SK-N-SH (cell line): ENCODE measurements around the gene LRP1. TPM values are rescaled to one million over a fixed set of nuclear protein-coding genes. Genes with fewer than 3 reads are reported as not detected.

Experiments used
- CTCF ChIA-PET: fragments of 300-600, 350-600 bp; formaldehyde crosslinking; extraction: SDS; loops from one replicate; lab custom pipeline; 2021; lab: Yijun Ruan, JAX
- POLR2A ChIA-PET: fragments of 350-600 bp; sonication (Branson Sonifier 250); formaldehyde crosslinking; extraction: SDS; loops from one replicate; lab custom pipeline; 2020; ENCODE audit warnings: antibody characterized with exemption, inconsistent platforms; lab: Yijun Ruan, JAX
- DNase-seq: peaks from one replicate; pipeline ENCODE4 v3.0.0; 2012
- H2AFZ ChIP-seq: fragments of 200-600 bp; sonication (generic); 2 replicates; pipeline ENCODE4 v1.8.1; 2016; ENCODE audit warnings: antibody characterized with exemption, mild to moderate bottlenecking, low read depth
- H3F3A ChIP-seq: fragments of 200-600 bp; sonication (generic); replicated peaks from 2 replicates; pipeline ENCODE3; 2016; ENCODE audit warnings: antibody characterized with exemption, mild to moderate bottlenecking; ENCODE audit not compliant: insufficient read depth
- H3K27ac ChIP-seq, 2 experiments: fragments of 200-500 bp in 1 of 2; fragments of 200-600 bp in 1 of 2; sonication (Bioruptor generic) in 1 of 2; sonication (generic), shearing (Covaris generic) in 1 of 2; 2 replicates each; pipeline versions ENCODE4 v1.5.1 to v1.6.1; 2014 to 2016; ENCODE audit warnings: low read depth in 2 of 2, inconsistent platforms in 1 of 2, low read length in 1 of 2, mild to moderate bottlenecking in 1 of 2, mixed read lengths in 1 of 2
- H3K27me3 ChIP-seq: fragments of 200-600 bp; sonication (generic), shearing (Covaris generic); 2 replicates; pipeline ENCODE4 v1.6.1; 2016; ENCODE audit warnings: mixed run types; ENCODE audit not compliant: insufficient read depth
- H3K36me3 ChIP-seq, 2 experiments: fragments of 200-500 bp in 1 of 2; fragments of 200-600 bp in 1 of 2; sonication (Bioruptor generic) in 1 of 2; sonication (generic) in 1 of 2; replicated peaks in 1 of 2; 2 replicates each; pipeline versions ENCODE3 to v1.5.1; 2014 to 2016; ENCODE audit warnings: low read length in 1 of 2, mild to moderate bottlenecking in 1 of 2; ENCODE audit not compliant: insufficient read depth in 2 of 2, control insufficient read depth in 1 of 2
- H3K4me1 ChIP-seq, 2 experiments: fragments of 200-500 bp in 1 of 2; fragments of 200-600 bp in 1 of 2; sonication (Bioruptor generic) in 1 of 2; sonication (generic), shearing (Covaris generic) in 1 of 2; 2 replicates each; pipeline versions ENCODE4 v1.5.1 to v1.6.1; 2014 to 2016; ENCODE audit warnings: low read depth in 1 of 2, low read length in 1 of 2, mixed run types in 1 of 2; ENCODE audit not compliant: insufficient read depth in 2 of 2, control insufficient read depth in 1 of 2
- H3K4me2 ChIP-seq: fragments of 200-600 bp; sonication (generic), shearing (Covaris generic); 2 replicates; pipeline ENCODE4 v1.6.1; 2017; ENCODE audit warnings: mixed run types
- H3K4me3 ChIP-seq, 2 experiments: fragments of 200-500 bp in 1 of 2; fragments of 200-600 bp in 1 of 2; sonication (Bioruptor generic) in 1 of 2; sonication (generic), shearing (Covaris generic) in 1 of 2; 2 replicates each; pipeline versions ENCODE4 v1.5.1 to v1.8.1; 2014 to 2016; ENCODE audit warnings: low read depth in 2 of 2, inconsistent platforms in 1 of 2, low read length in 1 of 2, mild to moderate bottlenecking in 1 of 2, mixed read lengths in 1 of 2, moderate library complexity in 1 of 2
- H3K79me2 ChIP-seq: fragments of 200-600 bp; sonication (generic); 2 replicates; pipeline ENCODE4 v1.8.1; 2017; ENCODE audit warnings: mild to moderate bottlenecking; ENCODE audit not compliant: insufficient read depth
- H3K9ac ChIP-seq: fragments of 200-600 bp; sonication (generic); 2 replicates; pipeline ENCODE4 v1.6.1; 2017; ENCODE audit warnings: mixed run types
- H3K9me2 ChIP-seq: fragments of 200-600 bp; sonication (generic); 2 replicates; pipeline ENCODE4 v1.6.1; 2017; ENCODE audit warnings: mixed run types
- H3K9me3 ChIP-seq: fragments of 200-600 bp; sonication (generic); 2 replicates; pipeline ENCODE4 v1.6.1; 2017; ENCODE audit warnings: mixed run types, mild to moderate bottlenecking, moderate library complexity
- H4K20me1 ChIP-seq: fragments of 200-600 bp; sonication (generic); 2 replicates; pipeline ENCODE4 v1.6.1; 2017; ENCODE audit warnings: mild to moderate bottlenecking, mixed run types; ENCODE audit not compliant: insufficient read depth
- EP300 ChIP-seq, 2 experiments: IDR thresholded peaks; 2 replicates each; pipeline versions ENCODE4 v1.4.0 to v1.6.1; 2012; ENCODE audit warnings: borderline replicate concordance in 1 of 2, low read depth in 1 of 2, low read length in 1 of 2
- EZH2phosphoT487 ChIP-seq: fragments of 200-600 bp; sonication (generic); IDR thresholded peaks from 2 replicates; pipeline ENCODE4 v1.6.1; 2017; ENCODE audit warnings: low read depth, mixed run types, mild to moderate bottlenecking, antibody characterized with exemption, moderate library complexity, borderline replicate concordance
- FOSL2 ChIP-seq: IDR thresholded peaks from 2 replicates; pipeline ENCODE4 v1.4.0; 2012; ENCODE audit warnings: low read depth, mild to moderate bottlenecking, moderate library complexity, borderline replicate concordance
- FOXM1 ChIP-seq: IDR thresholded peaks from 2 replicates; pipeline ENCODE4 v1.4.0; 2012; ENCODE audit warnings: low read depth, mild to moderate bottlenecking
- GABPA ChIP-seq: IDR thresholded peaks from 2 replicates; pipeline ENCODE4 v1.4.0; 2012; ENCODE audit warnings: low read depth, mild to moderate bottlenecking
- IRF3 ChIP-seq: fragments of 150-350 bp; IDR thresholded peaks from 2 replicates; pipeline ENCODE4 v1.6.1; 2016; ENCODE audit warnings: mild to moderate bottlenecking, low read depth, low read length
- MXI1 ChIP-seq: IDR thresholded peaks from 2 replicates; pipeline ENCODE4 v1.6.1; 2012; ENCODE audit warnings: mild to moderate bottlenecking, low read depth, low read length, improper control_type of control experiment
- NRF1 ChIP-seq: IDR thresholded peaks from 2 replicates; pipeline ENCODE4 v1.6.1; 2012; ENCODE audit warnings: low read depth, mild to moderate bottlenecking, low read length
- POLR2AphosphoS5 ChIP-seq: IDR thresholded peaks from 2 replicates; pipeline ENCODE4 v1.6.1; 2012; ENCODE audit warnings: low read depth, low read length
- RFX5 ChIP-seq: IDR thresholded peaks from 2 replicates; pipeline ENCODE4 v1.6.1; 2012; ENCODE audit warnings: mild to moderate bottlenecking, improper control_type of control experiment, low read length
- YY1 ChIP-seq: IDR thresholded peaks from 2 replicates; pipeline ENCODE4 v1.4.0; 2012; ENCODE audit warnings: low read depth, mild to moderate bottlenecking
- WGBS: methylation state at CpG from one replicate; pipeline ENCODE4 v1.1.6; 2017; ENCODE audit warnings: low lambda C conversion rate; 5-methylcytosine and 5-hydroxymethylcytosine counted together
- polyA plus RNA-seq, 3 experiments: library from polyadenylated mRNA; depleted of rRNA; stranded (reverse); fragments of >200 nt; gene quantifications; 2 replicates each; pipeline ENCODE4 v1.2.3, GENCODE V29; 2012
- TF ChIP-seq, protein P1 (sequence below): IDR thresholded peaks from 2 replicates; pipeline ENCODE4 v1.4.0; 2012; ENCODE audit warnings: low read depth, borderline replicate concordance

The LRP1 gene
- polyA plus RNA-seq, 1 of the 3 experiments (the other 2 are of a cell fraction) = 55.0 TPM

DNA sequence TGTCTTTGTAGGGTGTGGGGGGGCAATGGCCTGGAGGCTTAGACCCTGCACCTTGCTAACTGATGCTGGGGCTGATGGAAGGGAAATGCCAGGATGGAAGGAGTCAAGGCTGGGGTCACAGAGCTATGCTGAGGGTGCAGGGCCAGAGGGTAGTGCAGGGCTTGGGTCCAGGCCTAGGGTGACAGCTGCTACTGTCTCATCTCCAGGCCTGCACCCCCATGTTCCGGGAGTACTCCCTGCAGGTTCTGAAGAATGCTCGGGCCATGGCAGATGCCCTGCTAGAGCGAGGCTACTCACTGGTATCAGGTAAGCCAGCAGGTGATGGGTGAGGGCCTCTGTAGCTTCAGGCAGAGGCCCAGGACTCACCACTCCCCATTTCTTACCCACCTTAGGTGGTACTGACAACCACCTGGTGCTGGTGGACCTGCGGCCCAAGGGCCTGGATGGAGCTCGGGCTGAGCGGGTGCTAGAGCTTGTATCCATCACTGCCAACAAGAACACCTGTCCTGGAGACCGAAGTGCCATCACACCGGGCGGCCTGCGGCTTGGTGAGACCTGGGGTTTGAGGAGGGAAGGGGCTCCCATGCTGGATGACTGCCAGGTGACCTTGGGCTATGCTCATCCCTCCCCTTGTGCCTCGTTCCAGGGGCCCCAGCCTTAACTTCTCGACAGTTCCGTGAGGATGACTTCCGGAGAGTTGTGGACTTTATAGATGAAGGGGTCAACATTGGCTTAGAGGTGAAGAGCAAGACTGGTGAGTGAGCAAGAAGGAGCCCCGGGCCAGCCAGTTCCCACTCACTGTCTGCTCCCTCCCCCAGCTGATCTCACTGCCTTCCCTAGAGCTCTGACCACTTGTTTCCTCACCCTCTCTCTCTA is 105.3 kb downstream of the LRP1 start:
- Histone ChIP-seq H3K79me2 (peaks cover 28% of the 10 kb centered on the region), H3K9ac (no peak overlapping the region), H3K4me1 (peaks cover 0 to 37% of the 10 kb centered on the region in 2 experiments; a peak in 1 of 4 replicates), H3F3A (peaks cover 5% of the 10 kb centered on the region), H3K4me2 (no peak overlapping the region), H3K4me3 (no peak overlapping the region), H4K20me1 (no peaks in the 10 kb centered on the region), H3K9me3 (no peaks in the 10 kb centered on the region), H3K36me3 (peaks cover 22 to 37% of the 10 kb centered on the region in 2 experiments), H3K27ac (no peak overlapping the region), H3K9me2 (no peaks in the 10 kb centered on the region), H2AFZ (no peak overlapping the region), H3K27me3 (no peaks in the 10 kb centered on the region)
- ChIA-PET POLR2A (no interaction called here), CTCF (interaction anchor here (0.5 to 31.5 kb wide), 6 partner anchors 7 to 1045 kb away, joined by 3 to 937 read pairs (median 5); partner anchors contain the start of genes NXPH4 and STAC3)
- no peak for DNase-seq
- TF ChIP-seq FOSL2 (no peak), EP300 (IDR thresholded peaks at IDR 0.05; ENCODE audit: borderline replicate concordance in 1 of 2, low read depth in 1 of 2, low read length in 1 of 2) (no peak), IRF3 (no peak), GABPA (no peak), NRF1 (no peak), YY1 (no peak), RFX5 (no peak), POLR2AphosphoS5 (no peak), MXI1 (no peak), EZH2phosphoT487 (no peak)
- WGBS = 91% methylated on average over 11 of the region's 15 CpGs

- H3K79me2 ChIP-seq = peaks cover 28% of the 10 kb centered on the region
- POLR2A ChIA-PET = no interaction called here
- peaks cover 22 to 37% of the 10 kb centered on the region in 2 experiments for H3K36me3 ChIP-seq
- WGBS = 87% methylated on average over 3 of the region's 3 CpGs
- no peaks in the 10 kb centered on the region for H4K20me1 ChIP-seq
- H3K4me1 ChIP-seq = peaks cover 0 to 38% of the 10 kb centered on the region in 2 experiments; a peak in 1 of 4 replicates
- H3F3A ChIP-seq = peaks cover 9% of the 10 kb centered on the region
- H3K27ac ChIP-seq = no peak overlapping the region
- H3K27me3 ChIP-seq = no peaks in the 10 kb centered on the region
- no peak overlapping the region for H3K4me3 ChIP-seq
- no peaks in the 10 kb centered on the region for H3K9me3 ChIP-seq
- H3K9me2 ChIP-seq = no peaks in the 10 kb centered on the region
- no peak overlapping the region for H2AFZ ChIP-seq
- H3K9ac ChIP-seq = no peak overlapping the region
- H3K4me2 ChIP-seq = no peak overlapping the region
- CTCF ChIA-PET = interaction anchor here (1.0 to 31.5 kb wide), 4 partner anchors 6 to 110 kb away, joined by 5 to 937 read pairs (median 138); partner anchors contain the start of gene NXPH4
- TF ChIP-seq GABPA = no peak
- TF ChIP-seq FOXM1 = no peak
- TF ChIP-seq, protein P1, sequence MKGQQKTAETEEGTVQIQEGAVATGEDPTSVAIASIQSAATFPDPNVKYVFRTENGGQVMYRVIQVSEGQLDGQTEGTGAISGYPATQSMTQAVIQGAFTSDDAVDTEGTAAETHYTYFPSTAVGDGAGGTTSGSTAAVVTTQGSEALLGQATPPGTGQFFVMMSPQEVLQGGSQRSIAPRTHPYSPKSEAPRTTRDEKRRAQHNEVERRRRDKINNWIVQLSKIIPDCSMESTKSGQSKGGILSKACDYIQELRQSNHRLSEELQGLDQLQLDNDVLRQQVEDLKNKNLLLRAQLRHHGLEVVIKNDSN = no peak
- TF ChIP-seq NRF1 = no peak
- no peak for TF ChIP-seq POLR2AphosphoS5
- TF ChIP-seq, all 33 proteins: peak for 0
- no peak for DNase-seq
Observed at GRCh38 chr12:57234233-57234570, 105.9 kb downstream of the LRP1 start.
